Activated CD8-positive, alpha-beta memory T cell treated with anti-CD3 and anti-CD28 coated beads, Interleukin-2, amount 50 U/mL, for 1 hour (primary cell): Measurements from ENCODE around the gene ARHGEF3.

Source experiments
- DNase-seq: peaks from one replicate; pipeline ENCODE4 v3.0.0-alpha.2; 2020; ENCODE audit errors: extremely low read depth

The ARHGEF3 gene

DNA sequence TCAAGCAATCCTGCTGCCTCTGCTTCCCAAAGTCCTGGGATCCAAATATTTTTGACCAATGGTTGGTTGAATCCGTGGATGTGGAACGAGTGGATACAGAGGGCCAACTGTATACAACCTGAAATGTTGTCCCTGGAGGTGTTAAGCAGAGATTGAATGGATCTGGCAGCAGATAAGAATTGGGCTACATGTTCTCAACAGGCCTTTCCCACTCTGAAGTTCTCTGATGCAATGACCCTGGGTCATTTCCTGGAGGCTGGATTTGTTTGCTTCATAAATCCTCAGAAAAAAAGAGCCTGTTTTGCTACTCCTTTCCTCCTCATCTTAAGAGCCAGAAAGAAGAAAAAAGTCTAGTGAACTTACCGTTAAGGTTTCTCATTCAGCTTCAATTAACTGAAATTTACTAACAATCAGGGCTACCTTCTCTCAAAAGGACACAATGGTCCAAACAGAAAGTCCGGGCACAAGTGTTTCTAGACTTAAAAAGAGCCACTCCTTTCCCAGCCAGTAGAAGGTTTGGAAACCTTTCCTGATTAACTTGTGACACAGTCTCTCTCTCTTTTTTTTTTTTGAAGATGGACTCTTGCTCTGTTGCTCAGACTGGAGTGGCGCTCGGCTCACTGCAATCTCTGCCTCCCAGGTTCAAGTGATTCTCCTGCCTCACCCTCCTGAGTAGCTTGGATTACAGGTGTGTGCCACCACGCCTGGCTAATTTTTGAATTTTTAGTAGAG lies 6.5 kb downstream of the ARHGEF3 start:
- no peak for DNase-seq

DNA sequence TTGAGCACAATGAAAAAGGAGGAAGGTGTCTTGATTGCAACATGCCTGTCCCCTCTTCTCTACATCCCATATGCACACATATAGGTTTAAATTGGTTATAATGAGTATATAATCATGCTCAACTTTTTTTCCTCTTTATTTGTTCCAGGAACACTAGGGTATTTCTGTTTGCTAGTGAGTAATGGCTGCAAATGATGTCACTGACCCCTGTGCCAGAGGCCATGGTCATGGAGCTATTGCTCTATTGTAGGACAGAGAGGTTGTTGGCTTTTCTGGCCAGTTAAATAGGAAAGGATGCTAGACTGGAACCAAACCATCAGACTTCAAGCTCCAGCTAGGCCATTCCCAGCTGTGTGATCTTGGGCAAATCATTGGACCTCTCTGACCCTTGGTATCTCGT lies 9.6 kb downstream of the ARHGEF3 start:
- no peak for DNase-seq

DNA sequence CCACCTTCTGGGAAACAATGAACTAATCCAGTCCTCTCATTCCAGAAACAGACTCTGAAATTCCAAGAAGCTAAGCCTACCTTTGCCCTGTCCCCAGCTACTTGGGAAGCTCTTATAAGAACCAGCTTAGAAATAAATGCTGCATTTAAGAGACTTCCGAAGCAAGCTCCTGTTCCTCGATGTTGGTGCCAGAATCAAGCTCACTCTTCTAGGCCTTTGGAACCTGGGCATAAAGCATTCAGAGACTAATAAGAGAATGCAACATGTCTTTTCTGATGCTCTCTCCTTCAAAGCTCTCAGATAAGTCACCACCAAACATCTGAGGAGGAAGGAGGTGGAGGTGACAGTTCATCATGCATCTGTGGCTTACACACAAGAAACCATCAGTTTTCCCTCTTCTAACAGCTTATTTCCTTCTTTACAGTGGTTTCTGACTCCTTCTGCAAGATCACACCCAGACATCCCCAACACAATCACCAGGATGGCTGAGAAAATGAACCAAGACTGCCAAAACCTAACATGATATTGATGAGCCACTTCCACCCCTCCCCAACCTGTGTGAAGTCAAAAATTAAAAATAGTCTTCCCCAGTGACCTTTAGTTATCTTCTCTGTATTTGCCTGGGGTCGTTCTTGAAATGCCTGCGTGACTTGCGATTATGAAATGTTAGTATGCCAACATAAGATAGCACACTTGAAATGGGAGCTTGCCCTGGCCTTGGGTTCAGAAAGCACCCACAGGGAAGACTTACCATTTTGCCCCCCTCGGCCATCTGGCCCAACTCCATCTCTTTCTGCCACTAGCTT lies 11.5 kb downstream of the ARHGEF3 start:
- no peak for DNase-seq

DNA sequence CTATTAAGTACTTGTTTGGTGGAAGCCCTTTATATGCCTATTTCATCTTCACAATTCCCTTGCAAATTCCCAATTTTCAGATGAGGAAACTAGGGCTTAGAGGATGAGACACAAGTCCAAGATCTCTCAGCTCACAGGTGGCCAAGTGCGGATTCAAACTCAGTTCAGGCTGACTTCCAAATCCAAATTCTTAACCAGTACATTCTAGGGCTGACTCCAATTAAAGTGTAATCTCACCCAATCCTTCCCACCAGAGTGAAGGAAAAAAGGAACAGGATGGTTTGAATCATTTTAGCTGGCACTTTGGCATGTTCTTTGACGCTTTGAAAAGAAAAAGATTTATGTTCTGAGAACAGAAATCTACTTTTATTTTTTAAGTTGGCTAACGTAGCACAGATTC lies 12.7 kb downstream of the ARHGEF3 start:
- no peak for DNase-seq

DNA sequence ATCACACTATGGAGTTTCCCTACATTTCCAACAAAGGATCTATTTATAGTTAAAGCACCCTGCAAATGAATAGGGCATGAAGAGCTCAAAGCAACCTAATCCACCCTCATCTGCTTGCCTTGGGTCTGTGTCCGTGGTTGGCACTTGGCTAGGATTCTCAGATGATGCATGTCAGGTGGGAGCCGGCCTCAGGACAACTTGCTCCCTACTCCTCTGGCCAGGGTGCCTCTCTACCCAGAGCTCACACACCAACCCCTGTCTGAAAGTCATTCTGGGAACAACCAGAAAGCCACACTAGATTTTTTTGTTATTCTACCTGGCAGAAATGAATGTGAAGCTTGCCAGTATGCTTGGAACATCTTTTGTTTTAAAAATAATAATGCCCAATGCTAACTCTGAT lies 13.2 kb downstream of the ARHGEF3 start:
- DNase-seq, result no peak

DNA sequence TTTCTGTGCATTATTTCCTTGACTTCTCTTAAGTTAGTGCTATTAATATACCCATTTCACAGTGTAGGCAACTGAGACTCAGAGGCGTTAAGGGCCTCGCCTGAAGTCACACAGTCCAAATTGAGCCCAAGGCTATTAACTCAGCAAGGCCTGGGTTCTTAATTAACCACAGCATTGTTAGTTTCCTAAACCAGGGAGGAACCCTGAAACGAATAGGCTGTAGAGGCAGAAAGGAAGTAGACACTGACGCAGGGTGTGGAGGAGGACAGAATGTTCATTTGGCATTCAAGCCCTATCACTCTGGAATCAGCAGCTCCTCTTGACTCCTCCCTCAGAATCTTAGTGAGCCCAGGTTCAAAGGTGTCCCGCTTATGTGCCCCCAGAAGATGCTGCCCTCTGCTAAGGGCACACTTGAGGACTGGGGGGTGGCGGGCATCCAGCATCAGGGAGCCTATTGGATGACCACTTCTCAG lies 13.9 kb downstream of the ARHGEF3 start:
- no peak for DNase-seq

DNA sequence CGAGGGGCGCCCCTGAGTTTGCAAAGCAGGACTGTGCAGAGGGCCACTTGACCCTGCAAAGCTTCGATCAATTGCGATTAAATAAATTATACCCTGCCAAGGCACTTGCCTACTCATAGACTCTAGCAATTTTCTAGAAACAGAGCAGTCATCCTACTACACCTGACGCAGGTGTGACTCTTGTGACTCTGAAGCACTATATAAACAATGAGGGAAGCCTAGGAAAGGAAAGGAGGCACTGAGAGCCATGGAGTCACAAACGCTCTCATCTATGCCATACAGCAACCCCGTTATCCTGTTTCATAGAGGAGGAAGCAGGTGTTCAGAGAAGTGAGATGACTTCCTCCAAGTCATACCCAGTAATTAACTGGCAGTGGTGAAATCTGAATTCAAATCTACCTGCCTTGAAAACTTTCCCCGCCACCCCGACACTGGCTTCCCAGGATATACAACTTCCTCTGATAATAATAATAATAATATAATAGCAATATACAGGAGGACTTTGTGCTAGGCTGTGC lies 14.4 kb downstream of the ARHGEF3 start:
- no peak for DNase-seq

DNA sequence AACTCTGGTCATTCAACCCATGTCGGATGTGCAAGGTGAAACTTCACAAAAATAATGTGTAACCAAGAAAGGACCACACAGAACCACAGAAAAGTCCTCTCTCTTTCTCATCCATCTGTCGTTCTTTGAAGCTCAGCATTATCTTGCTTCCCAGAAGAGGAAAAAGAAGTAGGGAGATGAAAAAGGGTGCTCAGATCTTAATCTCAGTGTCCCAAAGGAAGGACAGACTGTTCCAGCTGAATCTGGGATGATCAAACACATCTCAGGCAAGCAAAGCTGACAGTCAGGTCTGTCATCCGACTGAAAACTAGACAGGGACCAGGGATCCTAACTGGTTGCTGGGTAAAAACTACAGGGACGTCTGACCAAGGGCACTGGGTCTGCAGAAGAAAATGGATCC lies 16.2 kb downstream of the ARHGEF3 start:
- no peak for DNase-seq

DNA sequence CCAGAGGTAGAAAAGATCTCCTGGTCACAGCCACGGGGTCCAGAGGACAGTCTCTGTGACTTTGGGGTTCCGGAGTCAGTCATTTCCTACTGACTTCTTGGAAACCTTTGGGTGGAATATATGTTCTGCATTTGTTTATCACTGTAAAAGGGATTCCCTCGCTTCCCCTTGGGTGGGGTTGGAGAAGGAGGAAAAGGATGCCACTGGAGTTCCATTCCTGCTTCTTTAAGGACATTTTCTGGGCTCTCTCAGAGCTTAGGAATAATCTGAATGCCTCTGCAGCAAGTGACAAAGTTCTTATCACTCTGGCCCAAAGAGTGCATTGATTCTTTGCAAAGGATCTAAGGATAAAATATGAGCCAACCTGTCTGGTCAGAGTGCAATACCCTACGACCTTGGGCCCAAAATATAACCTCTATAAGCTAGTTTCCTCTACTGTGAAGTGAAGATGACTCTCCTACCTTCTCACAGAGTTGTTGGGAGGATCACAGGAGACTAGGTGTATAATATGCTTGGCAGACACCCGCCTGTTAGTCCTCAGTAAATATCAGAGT lies 17.2 kb downstream of the ARHGEF3 start:
- no peak for DNase-seq

DNA sequence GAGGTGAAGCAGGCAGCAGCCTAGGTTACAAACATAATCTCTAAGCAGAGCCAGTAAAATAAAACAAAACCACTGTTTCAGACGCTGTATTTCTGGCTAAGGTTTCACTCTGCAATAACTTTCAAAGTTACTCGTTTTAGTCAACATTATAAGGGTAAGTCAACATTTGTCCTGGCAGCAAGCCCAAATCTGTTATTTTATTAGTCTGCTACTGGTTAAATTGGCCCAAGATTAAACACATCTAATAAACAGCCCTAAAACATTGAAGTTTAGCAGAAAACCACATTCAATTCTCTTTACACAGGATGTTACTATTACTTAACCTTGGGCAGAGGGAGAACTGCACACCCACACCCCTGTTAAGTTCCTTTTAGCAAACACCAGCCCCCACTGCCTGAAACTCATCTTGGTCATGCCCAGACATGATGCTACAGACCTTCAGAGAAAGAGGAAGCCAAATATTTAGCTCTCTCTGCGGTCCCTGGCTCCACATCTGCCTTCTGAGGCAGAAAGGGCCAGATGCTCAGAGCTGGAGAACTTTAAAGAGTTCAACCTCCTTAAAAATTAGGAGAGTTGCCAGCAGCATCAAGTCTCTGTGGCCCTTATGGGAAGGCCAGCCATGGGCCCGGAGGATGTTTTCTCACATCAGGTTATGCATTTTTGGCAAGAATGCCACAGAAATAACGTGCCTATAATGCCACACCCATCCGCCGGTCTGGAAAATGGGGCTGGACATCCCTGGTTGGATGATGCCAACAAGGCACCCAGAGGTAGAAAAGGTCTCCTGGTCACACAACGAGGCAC lies 17.9 kb downstream of the ARHGEF3 start:
- DNase-seq, result peak; percentile 37

DNA sequence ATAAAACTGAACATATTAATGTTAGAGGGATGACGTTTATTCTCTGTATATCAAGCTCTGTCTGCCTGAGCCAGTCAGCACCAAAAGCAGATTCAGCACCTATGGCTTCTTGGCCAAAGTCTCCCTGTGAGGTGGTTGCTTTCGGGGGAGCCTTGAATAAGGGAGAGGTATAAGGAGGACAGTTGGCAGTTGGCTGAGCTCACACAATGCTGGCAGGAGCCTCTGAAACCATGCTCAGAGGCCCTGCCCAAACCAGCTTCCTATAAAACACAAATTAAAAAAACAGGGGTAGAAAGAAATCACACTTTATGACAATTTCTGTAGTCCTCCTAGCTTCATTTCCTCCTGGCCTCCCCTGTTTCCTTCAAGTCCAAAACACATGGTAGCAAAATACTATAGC lies 18.8 kb downstream of the ARHGEF3 start:
- no peak for DNase-seq

DNA sequence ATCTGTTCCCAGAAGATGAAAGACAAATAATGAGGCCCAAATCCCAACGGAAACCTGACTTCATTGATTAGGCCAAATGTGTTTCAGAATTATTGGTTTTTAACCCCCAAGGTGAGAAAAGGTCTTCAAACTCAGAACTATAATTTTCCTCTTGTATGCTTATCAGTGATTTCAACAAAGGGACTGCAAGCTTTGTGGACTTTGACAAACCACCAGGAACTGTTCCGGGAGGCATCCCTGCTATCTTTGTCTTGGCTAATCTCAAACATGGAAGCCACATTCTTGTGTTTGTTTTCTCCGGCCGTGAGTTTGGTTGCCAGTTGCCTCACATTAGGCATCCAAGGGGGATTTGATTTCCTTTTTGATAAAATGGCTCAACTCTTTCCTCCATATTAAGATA lies 19.5 kb downstream of the ARHGEF3 start:
- DNase-seq, result no peak

DNA sequence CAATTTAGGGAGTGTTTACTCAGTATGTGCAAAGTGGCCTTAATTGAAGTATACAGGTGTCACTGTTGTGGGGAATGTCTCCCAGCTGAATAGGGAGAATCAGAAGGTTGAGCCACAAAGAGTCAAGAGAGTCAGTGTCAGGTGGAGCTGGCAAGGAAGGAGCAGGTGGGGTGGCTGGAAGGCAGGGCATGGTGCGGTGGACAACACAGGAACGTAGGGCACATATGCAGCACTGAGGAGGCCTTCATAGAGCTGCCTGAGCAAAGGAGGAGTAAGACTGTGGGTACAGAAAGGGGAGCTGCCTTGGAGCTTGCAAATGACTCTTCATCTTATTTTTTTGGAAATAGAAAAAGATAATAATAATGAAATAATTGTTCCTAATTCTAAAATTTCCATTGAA lies 20.0 kb downstream of the ARHGEF3 start:
- DNase-seq, result no peak

DNA sequence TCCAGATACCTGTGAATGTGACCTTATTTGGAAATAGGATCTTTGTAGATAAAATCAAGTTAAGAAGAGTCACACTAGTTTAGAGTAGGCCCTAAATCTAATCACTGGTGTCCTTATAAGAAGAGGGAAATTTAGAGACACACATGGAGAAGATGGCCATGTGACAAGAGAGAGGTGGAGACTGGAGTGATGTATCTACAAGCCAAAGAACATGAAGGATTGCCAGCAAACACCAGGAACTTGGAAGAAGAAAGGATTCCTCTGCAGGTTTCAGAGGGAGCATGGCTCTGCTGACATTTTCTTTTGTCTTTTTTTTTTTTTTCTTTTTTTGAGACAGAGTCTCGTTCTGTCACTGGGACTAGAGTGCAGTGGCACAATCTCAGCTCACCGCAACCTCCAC lies 20.8 kb downstream of the ARHGEF3 start:
- DNase-seq, result no peak

DNA sequence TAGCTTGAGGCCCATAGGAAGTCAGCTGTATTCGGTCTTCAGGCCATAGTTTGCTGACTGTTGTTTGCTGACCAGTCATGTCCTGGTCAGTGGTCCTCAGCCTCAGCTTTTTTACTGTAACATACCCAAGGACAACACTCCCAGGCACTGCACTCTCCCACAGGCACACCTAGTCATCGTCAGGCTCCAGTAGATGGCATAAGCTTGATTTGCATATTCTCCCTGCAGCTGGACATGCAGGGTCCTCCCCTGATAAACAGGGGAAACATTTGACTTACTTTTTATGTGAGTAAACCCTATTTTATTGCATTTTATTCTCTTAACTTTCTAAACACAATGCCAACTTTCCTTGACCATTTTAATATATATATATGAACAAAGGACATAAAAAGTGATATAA lies 22.9 kb downstream of the ARHGEF3 start:
- no peak for DNase-seq

DNA sequence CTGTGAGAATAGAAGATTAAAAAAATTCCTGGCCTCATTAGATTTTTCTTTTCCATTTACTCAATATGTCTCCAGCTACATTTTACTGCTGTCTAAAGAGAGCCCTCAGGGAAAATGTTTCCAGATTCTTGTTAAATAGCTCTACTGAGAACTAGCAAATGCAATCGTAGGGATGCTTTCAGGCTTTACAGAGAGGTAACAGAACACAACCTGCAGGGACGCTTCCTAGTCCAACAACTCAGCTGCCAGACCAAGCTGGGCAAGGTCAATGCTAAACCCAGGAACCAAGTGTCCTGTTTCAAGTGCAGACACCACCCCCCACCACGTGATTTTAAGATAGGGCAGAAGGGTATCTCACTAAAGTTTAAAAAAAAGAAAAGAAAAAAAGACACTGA lies 25.2 kb downstream of the ARHGEF3 start:
- DNase-seq, result no peak

DNA sequence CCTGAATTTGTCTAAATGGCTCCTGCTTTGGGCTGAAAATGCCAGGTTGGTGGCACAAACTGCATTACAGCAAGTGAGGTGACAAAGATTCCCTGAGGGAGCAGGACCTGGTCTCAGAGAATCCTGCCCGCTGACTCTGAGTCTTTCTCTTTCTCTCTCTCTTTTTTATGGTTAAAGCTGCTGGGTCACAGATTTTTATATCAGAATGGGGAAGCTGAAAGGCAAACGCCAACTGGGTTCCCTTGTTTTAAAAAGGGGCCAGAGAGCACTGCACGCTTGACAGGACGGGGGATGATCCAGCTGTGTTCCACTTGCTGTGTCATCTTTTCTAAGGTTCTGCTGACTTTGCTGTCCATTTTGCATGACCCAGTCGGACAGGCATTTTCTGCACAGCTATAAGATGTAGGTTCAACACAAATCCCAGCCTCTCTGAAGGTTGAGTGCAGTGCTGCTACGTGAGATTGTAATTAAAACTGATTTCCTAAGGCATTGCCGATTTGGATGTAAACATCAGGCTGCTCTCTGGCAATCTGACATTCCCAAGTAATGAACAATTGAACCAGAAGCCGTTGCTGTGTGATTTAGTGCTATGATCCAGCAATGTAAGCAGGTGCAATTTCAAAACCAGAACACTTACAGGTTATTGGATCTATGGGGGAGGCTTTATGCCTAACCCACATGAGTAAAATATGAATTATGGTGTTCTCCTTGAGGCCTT lies 25.8 kb downstream of the ARHGEF3 start:
- DNase-seq, result no peak

DNA sequence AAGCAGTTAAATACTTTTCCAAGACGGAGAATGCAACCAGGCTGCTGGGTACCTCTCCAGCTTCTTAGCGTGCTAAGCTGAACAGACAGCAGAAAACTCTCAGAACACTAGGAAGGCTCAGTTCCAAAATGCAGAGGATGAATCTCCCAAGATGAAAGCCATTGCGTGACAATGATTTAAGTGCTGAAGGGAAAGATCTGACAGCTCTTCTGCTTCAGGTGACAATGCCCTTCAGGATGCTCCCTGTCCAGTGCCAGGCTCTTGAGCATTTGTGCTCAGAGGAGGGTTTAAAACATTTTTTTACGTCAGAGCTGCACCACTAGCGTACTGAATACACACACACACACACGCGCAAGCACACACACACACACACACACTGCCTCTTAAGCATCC lies 26.3 kb downstream of the ARHGEF3 start:
- DNase-seq, result no peak

DNA sequence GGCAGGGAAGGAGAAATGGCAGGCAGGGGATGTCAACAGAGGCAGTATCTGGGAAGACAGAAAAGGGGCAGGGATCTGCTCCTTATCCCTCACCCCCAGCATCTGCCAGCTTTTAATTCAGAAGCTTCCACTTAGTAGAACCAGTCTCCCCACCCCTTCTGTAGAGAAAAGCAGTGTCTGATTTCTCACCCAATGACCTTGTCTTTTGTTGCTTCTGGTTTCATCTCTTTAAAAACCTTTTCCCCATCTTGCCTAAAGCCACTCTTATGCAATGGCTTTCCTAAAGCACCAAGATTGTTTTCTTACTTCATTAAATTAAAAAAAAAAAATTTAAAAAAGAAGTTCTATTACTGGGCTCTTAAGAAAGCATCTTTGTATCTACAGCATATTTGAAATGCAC lies 27.8 kb downstream of the ARHGEF3 start:
- DNase-seq, result no peak

DNA sequence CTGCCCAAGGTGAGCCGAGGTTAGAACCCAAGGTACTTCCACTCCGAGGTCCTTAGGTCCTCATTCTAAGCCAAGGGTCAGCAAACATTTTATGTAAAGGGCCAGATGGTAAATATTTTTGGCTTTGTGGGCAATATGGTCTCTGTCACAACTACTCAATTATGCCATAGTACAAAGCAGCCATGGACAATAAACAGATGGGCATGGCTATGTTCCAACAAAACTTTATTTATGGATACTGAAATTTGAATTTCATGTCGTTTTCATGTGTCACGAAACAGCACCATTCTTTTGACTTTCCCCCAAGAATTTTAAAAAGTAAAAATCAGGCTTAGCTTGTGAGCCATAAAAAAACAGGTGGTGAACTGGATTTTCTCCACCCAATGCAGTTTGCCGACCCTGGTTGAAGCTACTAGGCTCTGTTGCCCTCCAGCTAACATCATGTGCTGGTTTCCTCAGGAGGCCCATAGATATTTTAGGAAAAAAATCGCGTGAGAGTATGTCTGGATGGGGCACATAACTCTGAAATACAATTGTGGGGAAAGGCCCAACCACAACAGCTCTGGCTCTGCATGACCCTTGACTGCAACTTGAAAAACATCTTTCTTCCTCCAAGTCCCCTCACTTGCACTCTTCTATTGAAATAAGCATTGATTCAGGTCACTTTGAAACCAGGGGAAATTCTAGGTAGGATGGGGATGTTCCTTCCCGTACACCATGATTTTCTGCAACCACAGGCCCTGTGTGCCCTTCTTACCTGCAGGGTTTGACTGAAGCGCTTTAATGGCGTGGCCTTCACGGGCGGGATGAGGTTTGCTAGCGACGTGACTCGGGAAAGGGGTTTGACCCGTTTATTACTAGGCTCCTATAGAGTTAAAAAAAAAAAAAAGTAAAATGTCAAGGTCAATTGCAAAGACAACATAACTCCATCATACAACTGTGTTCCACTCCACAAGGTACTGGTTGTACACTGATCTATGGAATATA lies 28.5 kb downstream of the ARHGEF3 start:
- DNase-seq, result no peak
